ENCODE results near the gene NPAS3.

Gene NPAS3

GRCh38 chr14:33653308-33653695 lies 714.6 kb downstream of the NPAS3 start:
- no peak for DNase-seq (ENCODE audit: extremely low read depth in 1 of 2, low read depth in 1 of 2)

- DNase-seq (ENCODE audit: extremely low read depth in 1 of 2, low read depth in 1 of 2) = no peak
Observed at GRCh38 chr14:33655421-33655820, 716.7 kb downstream of the NPAS3 start.

GRCh38 chr14:33657476-33657875 lies 718.8 kb downstream of the NPAS3 start:
- no peak for DNase-seq (ENCODE audit: extremely low read depth in 1 of 2, low read depth in 1 of 2)

GRCh38 chr14:33660248-33660647 lies 721.6 kb downstream of the NPAS3 start:
- no peak for DNase-seq (ENCODE audit: extremely low read depth in 1 of 2, low read depth in 1 of 2)

DNA sequence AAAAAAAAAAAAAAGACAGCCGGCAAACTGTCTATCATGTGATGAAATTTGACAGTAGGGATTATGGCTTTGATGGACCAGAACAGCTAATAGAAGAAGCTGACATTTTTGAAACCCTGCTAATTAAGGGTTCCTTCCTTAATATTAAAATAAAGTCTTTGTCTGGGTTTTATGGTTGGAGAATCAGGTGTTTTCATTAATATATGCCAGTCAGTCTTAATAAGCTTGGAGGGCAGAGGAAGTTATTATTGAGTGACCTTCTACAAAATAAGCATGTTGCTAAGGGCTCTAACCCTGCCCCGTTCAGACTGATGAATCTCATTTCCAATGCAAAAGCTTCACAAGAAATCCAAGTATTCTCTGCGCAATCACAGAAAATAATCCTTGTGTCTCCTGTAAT lies 722.4 kb downstream of the NPAS3 start:
- no peak for DNase-seq (ENCODE audit: extremely low read depth in 1 of 2, low read depth in 1 of 2)

DNA sequence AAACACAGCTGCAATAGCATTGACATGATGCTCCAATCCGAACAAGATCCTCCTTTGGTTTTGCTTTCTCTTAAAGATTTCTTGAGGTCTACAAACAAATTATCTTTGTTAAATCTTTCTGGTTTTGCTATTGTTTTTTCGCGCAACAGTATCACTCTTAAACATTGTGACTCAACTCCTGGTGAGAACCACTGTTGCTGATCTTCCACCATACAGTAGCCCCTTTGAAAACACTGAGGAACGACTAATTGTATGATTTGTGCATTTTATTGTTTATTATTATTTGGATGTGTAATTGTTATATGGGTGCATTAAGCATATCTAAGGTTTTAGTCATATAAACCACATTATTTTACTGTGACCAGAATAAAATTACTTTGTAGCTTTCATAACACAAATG lies 729.4 kb downstream of the NPAS3 start:
- DNase-seq (ENCODE audit: extremely low read depth in 1 of 2, low read depth in 1 of 2) = no peak

DNA sequence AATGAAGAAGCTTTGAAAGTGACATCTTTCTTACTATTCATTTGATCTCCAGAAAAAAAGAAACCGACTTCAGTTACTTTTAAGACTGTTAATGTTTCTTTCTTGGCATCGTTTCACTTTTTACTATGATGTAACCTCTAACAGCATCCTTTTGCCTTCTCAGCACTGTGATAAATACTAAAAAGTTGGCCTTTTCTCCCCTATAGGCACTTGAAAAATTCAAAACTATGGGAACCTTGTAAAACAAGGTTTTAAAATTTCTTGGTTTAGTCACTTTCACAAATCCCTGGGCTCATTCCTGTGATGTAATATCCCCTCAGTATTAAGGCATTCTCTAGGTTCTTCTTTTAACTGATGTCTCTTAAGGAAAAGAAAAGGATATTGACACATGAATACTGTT lies 730.4 kb downstream of the NPAS3 start:
- DNase-seq (ENCODE audit: extremely low read depth in 1 of 2, low read depth in 1 of 2) = no peak

GRCh38 chr14:33670235-33670634 lies 731.6 kb downstream of the NPAS3 start:
- no peak for DNase-seq (ENCODE audit: extremely low read depth in 1 of 2, low read depth in 1 of 2)

GRCh38 chr14:33671556-33671955 lies 732.9 kb downstream of the NPAS3 start:
- no peak for DNase-seq (ENCODE audit: extremely low read depth in 1 of 2, low read depth in 1 of 2)

- no peak for DNase-seq (ENCODE audit: extremely low read depth in 1 of 2, low read depth in 1 of 2)
Observed at GRCh38 chr14:33674927-33675326, 736.2 kb downstream of the NPAS3 start.

- DNase-seq (ENCODE audit: extremely low read depth in 1 of 2, low read depth in 1 of 2) = no peak
Observed at GRCh38 chr14:33675415-33676130, 736.9 kb downstream of the NPAS3 start.

GRCh38 chr14:33676135-33676566 lies 737.5 kb downstream of the NPAS3 start:
- no peak for DNase-seq (ENCODE audit: extremely low read depth in 1 of 2, low read depth in 1 of 2)

GRCh38 chr14:33676891-33677290 lies 738.2 kb downstream of the NPAS3 start:
- DNase-seq (ENCODE audit: extremely low read depth in 1 of 2, low read depth in 1 of 2) = no peak

DNA sequence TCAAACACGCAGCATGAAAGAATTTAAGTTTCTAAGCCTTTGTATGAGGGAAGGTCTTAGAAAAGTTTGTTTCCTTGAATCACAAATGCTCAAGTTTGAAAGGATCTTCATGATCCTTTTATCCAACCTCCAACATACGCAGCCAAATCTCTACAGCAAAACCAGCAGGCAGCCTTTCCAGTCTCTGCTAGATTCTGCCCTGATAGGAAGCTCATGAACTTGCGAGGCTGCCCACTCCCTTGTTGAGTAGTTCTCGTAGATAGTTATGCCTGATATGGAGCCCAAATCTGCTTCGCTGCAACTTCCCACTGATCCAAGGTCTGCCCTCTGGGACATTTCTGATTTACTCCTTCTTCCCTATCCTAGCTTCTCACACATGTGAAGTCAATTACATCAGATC lies 739.3 kb downstream of the NPAS3 start:
- DNase-seq (ENCODE audit: extremely low read depth in 1 of 2, low read depth in 1 of 2) = no peak

GRCh38 chr14:33679025-33679424 lies 740.3 kb downstream of the NPAS3 start:
- DNase-seq (ENCODE audit: extremely low read depth in 1 of 2, low read depth in 1 of 2) = no peak

- no peak for DNase-seq (ENCODE audit: extremely low read depth in 1 of 2, low read depth in 1 of 2)
Observed at GRCh38 chr14:33679461-33680225, 741.0 kb downstream of the NPAS3 start.

DNA sequence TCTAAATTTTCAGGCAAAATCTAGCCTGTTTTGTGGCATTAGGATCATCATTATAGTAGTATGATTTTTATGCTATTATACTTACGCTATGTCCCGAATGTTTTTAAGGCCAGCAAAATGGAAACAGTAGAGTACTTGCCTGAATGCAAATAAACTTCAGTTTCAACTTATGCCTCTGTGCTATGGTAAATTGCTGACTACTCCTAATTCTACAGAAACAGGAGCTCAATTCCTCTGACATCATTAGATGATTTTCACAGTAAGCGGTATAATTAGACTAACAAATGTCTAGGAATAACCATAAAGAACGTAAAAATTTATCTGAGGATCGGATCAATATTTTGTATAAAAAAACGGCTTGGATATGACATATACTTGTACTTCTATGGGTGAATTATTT lies 742.2 kb downstream of the NPAS3 start:
- no peak for DNase-seq (ENCODE audit: extremely low read depth in 1 of 2, low read depth in 1 of 2)

GRCh38 chr14:33682760-33683159 lies 744.1 kb downstream of the NPAS3 start:
- no peak for DNase-seq (ENCODE audit: extremely low read depth in 1 of 2, low read depth in 1 of 2)

DNA sequence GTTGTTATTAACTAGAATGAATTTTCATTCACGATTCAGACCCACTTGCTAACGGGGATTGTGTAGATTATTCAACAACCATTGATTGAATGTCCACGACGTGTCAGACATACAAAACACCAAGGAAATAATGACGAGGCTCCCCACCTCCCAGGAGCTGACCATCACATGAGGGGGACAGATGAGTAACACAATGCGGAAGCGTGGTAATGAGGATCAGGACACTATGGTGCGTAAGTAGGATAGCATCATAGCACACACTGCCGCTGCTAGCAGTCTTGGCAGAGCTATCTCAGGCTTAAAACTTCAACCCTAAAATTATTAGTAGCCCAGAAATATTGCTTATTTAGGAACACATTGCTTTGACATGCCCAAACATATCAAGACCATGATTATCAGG lies 746.3 kb downstream of the NPAS3 start:
- DNase-seq (ENCODE audit: extremely low read depth in 1 of 2, low read depth in 1 of 2) = no peak

DNA sequence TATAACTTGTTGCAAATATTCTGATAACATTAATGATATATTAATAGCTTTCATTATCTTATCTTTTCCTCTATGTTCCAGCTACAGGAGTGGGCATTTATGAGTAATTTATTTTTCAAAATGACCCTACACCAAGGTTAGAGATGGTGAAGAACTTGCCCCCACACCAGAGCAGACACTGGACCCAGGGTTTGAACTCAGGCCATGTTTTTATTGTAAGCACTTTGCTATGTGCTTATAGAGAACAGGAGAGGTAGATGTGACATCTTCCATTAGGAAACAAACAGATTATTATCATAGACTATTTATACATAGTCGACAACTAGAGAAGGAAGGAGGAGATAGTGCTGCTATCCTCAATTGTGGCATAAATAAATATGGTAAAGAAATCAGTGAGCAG lies 747.0 kb downstream of the NPAS3 start:
- DNase-seq (ENCODE audit: extremely low read depth in 1 of 2, low read depth in 1 of 2) = no peak

DNA sequence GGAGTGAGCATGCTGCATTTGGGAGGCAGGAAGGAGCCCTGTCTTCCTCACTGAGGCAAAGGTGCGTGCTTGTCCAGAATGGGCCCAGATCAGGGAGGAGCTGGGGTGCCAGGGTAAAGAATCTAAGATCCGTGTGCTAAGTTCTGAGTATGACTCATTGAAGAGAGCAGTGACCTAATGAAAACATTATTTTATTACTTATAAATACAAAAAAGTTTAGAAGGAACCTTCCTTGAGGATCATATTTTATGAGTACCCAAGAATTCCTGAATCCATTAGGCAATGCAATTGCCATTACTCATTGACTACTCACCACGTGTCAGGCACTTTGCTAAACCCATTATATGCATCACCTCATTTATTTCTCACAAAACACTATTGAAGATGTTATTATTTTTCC lies 747.5 kb downstream of the NPAS3 start:
- DNase-seq (ENCODE audit: extremely low read depth in 1 of 2, low read depth in 1 of 2) = no peak

GRCh38 chr14:33686856-33687255 lies 748.2 kb downstream of the NPAS3 start:
- no peak for DNase-seq (ENCODE audit: extremely low read depth in 1 of 2, low read depth in 1 of 2)
